Activated T-helper 1 cell treated with anti-CD3 and anti-CD28 coated beads, Interleukin-12 subunit alpha, Interleukin-12 subunit beta, Interleukin-2, Interleukin-4 antibody, amounts not matched to agents 30 ng/mL and 10 ng/mL and 1 ng/mL, durations not matched to agents 14 hours and 24 hours and 36 hours (primary cell): Measurements from ENCODE around the gene KDELR3. TPM values are rescaled to one million over a fixed set of nuclear protein-coding genes. Genes with fewer than 3 reads are reported as not detected.

Experiments
- DNase-seq: peaks from one replicate; pipeline ENCODE4 v3.0.0; 2021; ENCODE audit warnings: low spot score
- H3K27ac Mint-ChIP-seq: one replicate; pipeline ENCODE4 v1.8.0; 2021; ENCODE audit warnings: mild to moderate bottlenecking, mixed read lengths
- H3K27me3 Mint-ChIP-seq: one replicate; pipeline ENCODE4 v1.8.0; 2022; ENCODE audit warnings: mild to moderate bottlenecking, moderate library complexity, mixed read lengths; ENCODE audit not compliant: insufficient read depth
- H3K36me3 Mint-ChIP-seq: one replicate; pipeline ENCODE4 v1.8.0; 2021; ENCODE audit warnings: low read depth, mixed read lengths
- H3K4me1 Mint-ChIP-seq: one replicate; pipeline ENCODE4 v1.8.0; 2021; ENCODE audit warnings: low read depth, mixed read lengths
- H3K4me3 Mint-ChIP-seq: one replicate; pipeline ENCODE4 v1.8.0; 2021; ENCODE audit warnings: mild to moderate bottlenecking, moderate library complexity, mixed read lengths
- H3K9me3 Mint-ChIP-seq: one replicate; pipeline ENCODE4 v1.8.0; 2021; ENCODE audit warnings: mixed read lengths
- intact Hi-C: fragments of 100-400 bp; cut with micrococcal nuclease; formaldehyde crosslinking; loops from one replicate; pipeline ENCODE4 v1.15.1; 2024
- total RNA-seq: library from RNA; stranded (reverse); gene quantifications from 2 replicates; pipeline ENCODE4 v1.2.3, GENCODE V29; 2022

The KDELR3 gene
- total RNA-seq, result 1.1 and 1.3 TPM in 2 replicates

GRCh38 chr22:38467904-38468442 is at the start of gene KDELR3:
Gene KDELR3 (plus strand): TSS chr22:38468096. CDS start chr22:38468234, 138 bp downstream.
- H3K9me3 Mint-ChIP-seq, result no peaks in the 10 kb centered on the region
- intact Hi-C loops, result loop anchor here (2.0 kb wide), 1 partner anchor 39 kb away; the partner anchor contains the start of gene DDX17
- H3K36me3 Mint-ChIP-seq, result no peaks in the 10 kb centered on the region
- peak within 1 kb of the TSS; percentile 76 for H3K4me3 Mint-ChIP-seq
- peaks cover 40% of the 10 kb centered on the region for H3K27me3 Mint-ChIP-seq
- H3K4me1 Mint-ChIP-seq, result peaks cover 15% of the 10 kb centered on the region
- peak within 1 kb of the TSS; percentile 70 for H3K27ac Mint-ChIP-seq
- peak; percentile 39 for DNase-seq

GRCh38 chr22:38418589-38418988 is 49.3 kb upstream of the KDELR3 start:
- intact Hi-C loops, result no loop called here
- DNase-seq, result no peak
- Mint-ChIP-seq H3K9me3 (no peaks in the 10 kb centered on the region), H3K27ac (no peak overlapping the region), H3K36me3 (no peaks in the 10 kb centered on the region), H3K4me1 (no peaks in the 10 kb centered on the region), H3K4me3 (no peak overlapping the region), H3K27me3 (no peaks in the 10 kb centered on the region)

- intact Hi-C loops, result no loop called here
- Mint-ChIP-seq H3K27me3 (no peaks in the 10 kb centered on the region), H3K27ac (no peak overlapping the region), H3K4me3 (no peak overlapping the region), H3K4me1 (no peaks in the 10 kb centered on the region), H3K9me3 (no peaks in the 10 kb centered on the region), H3K36me3 (no peaks in the 10 kb centered on the region)
- no peak for DNase-seq
Observed at GRCh38 chr22:38419121-38419857, 48.6 kb upstream of the KDELR3 start.

- H3K4me3 Mint-ChIP-seq, result no peak overlapping the region
- H3K36me3 Mint-ChIP-seq, result no peaks in the 10 kb centered on the region
- H3K4me1 Mint-ChIP-seq, result no peaks in the 10 kb centered on the region
- H3K27me3 Mint-ChIP-seq, result no peaks in the 10 kb centered on the region
- no peak overlapping the region for H3K27ac Mint-ChIP-seq
- no peaks in the 10 kb centered on the region for H3K9me3 Mint-ChIP-seq
- intact Hi-C loops, result no loop called here
- DNase-seq, result no peak
Observed at GRCh38 chr22:38419858-38420160, 48.1 kb upstream of the KDELR3 start.

GRCh38 chr22:38420734-38421133 is 47.2 kb upstream of the KDELR3 start:
- intact Hi-C loops, result no loop called here
- H3K9me3 Mint-ChIP-seq, result no peaks in the 10 kb centered on the region
- DNase-seq, result no peak
- no peaks in the 10 kb centered on the region for H3K27me3 Mint-ChIP-seq
- no peaks in the 10 kb centered on the region for H3K4me1 Mint-ChIP-seq
- H3K27ac Mint-ChIP-seq, result no peak overlapping the region
- no peak overlapping the region for H3K4me3 Mint-ChIP-seq
- no peaks in the 10 kb centered on the region for H3K36me3 Mint-ChIP-seq

- intact Hi-C loops, result no loop called here
- no peaks in the 10 kb centered on the region for H3K9me3 Mint-ChIP-seq
- no peaks in the 10 kb centered on the region for H3K36me3 Mint-ChIP-seq
- DNase-seq, result no peak
- H3K4me3 Mint-ChIP-seq, result no peak overlapping the region
- no peaks in the 10 kb centered on the region for H3K4me1 Mint-ChIP-seq
- H3K27me3 Mint-ChIP-seq, result no peaks in the 10 kb centered on the region
- H3K27ac Mint-ChIP-seq, result no peak overlapping the region
Observed at GRCh38 chr22:38422611-38423511, 45.0 kb upstream of the KDELR3 start.

GRCh38 chr22:38423512-38424503 is 44.1 kb upstream of the KDELR3 start:
- no peaks in the 10 kb centered on the region for H3K9me3 Mint-ChIP-seq
- H3K4me1 Mint-ChIP-seq, result no peaks in the 10 kb centered on the region
- no peak overlapping the region for H3K27ac Mint-ChIP-seq
- no peaks in the 10 kb centered on the region for H3K27me3 Mint-ChIP-seq
- no peaks in the 10 kb centered on the region for H3K36me3 Mint-ChIP-seq
- DNase-seq, result no peak
- intact Hi-C loops, result no loop called here
- no peak overlapping the region for H3K4me3 Mint-ChIP-seq

- no peaks in the 10 kb centered on the region for H3K4me1 Mint-ChIP-seq
- no peak overlapping the region for H3K27ac Mint-ChIP-seq
- H3K9me3 Mint-ChIP-seq, result no peaks in the 10 kb centered on the region
- intact Hi-C loops, result no loop called here
- no peak overlapping the region for H3K4me3 Mint-ChIP-seq
- no peaks in the 10 kb centered on the region for H3K27me3 Mint-ChIP-seq
- H3K36me3 Mint-ChIP-seq, result no peaks in the 10 kb centered on the region
- DNase-seq, result no peak
Observed at GRCh38 chr22:38424525-38425080, 43.3 kb upstream of the KDELR3 start.

GRCh38 chr22:38426628-38427027 is 41.3 kb upstream of the KDELR3 start:
- H3K9me3 Mint-ChIP-seq, result no peaks in the 10 kb centered on the region
- no peak overlapping the region for H3K27ac Mint-ChIP-seq
- no peak overlapping the region for H3K4me3 Mint-ChIP-seq
- no peaks in the 10 kb centered on the region for H3K36me3 Mint-ChIP-seq
- no peaks in the 10 kb centered on the region for H3K4me1 Mint-ChIP-seq
- intact Hi-C loops, result no loop called here
- H3K27me3 Mint-ChIP-seq, result no peaks in the 10 kb centered on the region
- DNase-seq, result no peak

GRCh38 chr22:38427465-38427864 is 40.4 kb upstream of the KDELR3 start:
- intact Hi-C loops, result no loop called here

GRCh38 chr22:38427940-38428339 is 40.0 kb upstream of the KDELR3 start:
- Mint-ChIP-seq H3K4me3 (no peak overlapping the region), H3K27me3 (no peaks in the 10 kb centered on the region), H3K4me1 (no peaks in the 10 kb centered on the region), H3K9me3 (no peaks in the 10 kb centered on the region), H3K36me3 (no peaks in the 10 kb centered on the region), H3K27ac (no peak overlapping the region)
- intact Hi-C loops, result no loop called here
- no peak for DNase-seq

More at GRCh38 chr22:38427465-38427864, 40.4 kb upstream of the KDELR3 start:
- no peak overlapping the region for H3K4me3 Mint-ChIP-seq
- H3K4me1 Mint-ChIP-seq, result no peaks in the 10 kb centered on the region
- H3K27me3 Mint-ChIP-seq, result no peaks in the 10 kb centered on the region
- no peak overlapping the region for H3K27ac Mint-ChIP-seq
- DNase-seq, result no peak
- no peaks in the 10 kb centered on the region for H3K9me3 Mint-ChIP-seq
- no peaks in the 10 kb centered on the region for H3K36me3 Mint-ChIP-seq

- H3K4me1 Mint-ChIP-seq, result no peaks in the 10 kb centered on the region
- H3K27ac Mint-ChIP-seq, result no peak overlapping the region
- H3K36me3 Mint-ChIP-seq, result no peaks in the 10 kb centered on the region
- intact Hi-C loops, result no loop called here
- H3K9me3 Mint-ChIP-seq, result no peaks in the 10 kb centered on the region
- no peaks in the 10 kb centered on the region for H3K27me3 Mint-ChIP-seq
- no peak overlapping the region for H3K4me3 Mint-ChIP-seq
- DNase-seq, result no peak
Observed at GRCh38 chr22:38428714-38429113, 39.2 kb upstream of the KDELR3 start.
